B cell (primary cell): Measurements from ENCODE around the gene BICRAL.

ENCODE experiments used
- EZH2 ChIP-seq: IDR thresholded peaks from 2 replicates; pipeline ENCODE4 v1.6.1; 2012; ENCODE audit warnings: borderline replicate concordance, low read depth, mild to moderate bottlenecking, moderate library complexity, low read length; ENCODE audit not compliant: insufficient read depth, poor library complexity, severe bottlenecking
- TF ChIP-seq, protein P1 (sequence below): fragments of 200-600 bp; IDR thresholded peaks from one replicate; pipeline ENCODE4 v1.8.0; 2022; ENCODE audit warnings: antibody characterized with exemption, mild to moderate bottlenecking

DNA sequence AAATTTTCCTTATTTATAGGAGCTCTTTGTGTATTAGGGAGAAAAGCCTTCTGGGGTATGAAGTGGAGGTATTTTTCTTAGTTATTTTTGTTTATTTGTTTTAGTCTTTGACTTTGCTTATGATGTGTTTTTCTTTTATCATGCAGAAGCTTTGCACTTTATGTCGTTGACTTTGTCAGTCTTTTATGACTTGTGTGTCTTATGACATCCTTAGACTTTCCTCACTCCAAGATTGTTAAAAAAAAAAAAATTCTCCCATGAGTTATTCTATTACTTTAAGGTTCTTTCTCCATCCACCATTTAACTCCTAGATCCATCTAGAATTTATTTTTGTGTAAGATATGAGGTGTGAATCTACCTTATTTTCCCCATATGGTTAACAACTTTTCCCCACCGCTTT is 36.6 kb downstream of the BICRAL start:
- TF ChIP-seq, protein P1, sequence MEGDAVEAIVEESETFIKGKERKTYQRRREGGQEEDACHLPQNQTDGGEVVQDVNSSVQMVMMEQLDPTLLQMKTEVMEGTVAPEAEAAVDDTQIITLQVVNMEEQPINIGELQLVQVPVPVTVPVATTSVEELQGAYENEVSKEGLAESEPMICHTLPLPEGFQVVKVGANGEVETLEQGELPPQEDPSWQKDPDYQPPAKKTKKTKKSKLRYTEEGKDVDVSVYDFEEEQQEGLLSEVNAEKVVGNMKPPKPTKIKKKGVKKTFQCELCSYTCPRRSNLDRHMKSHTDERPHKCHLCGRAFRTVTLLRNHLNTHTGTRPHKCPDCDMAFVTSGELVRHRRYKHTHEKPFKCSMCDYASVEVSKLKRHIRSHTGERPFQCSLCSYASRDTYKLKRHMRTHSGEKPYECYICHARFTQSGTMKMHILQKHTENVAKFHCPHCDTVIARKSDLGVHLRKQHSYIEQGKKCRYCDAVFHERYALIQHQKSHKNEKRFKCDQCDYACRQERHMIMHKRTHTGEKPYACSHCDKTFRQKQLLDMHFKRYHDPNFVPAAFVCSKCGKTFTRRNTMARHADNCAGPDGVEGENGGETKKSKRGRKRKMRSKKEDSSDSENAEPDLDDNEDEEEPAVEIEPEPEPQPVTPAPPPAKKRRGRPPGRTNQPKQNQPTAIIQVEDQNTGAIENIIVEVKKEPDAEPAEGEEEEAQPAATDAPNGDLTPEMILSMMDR, result no peak
- TF ChIP-seq EZH2, result no peak
